Endothelial cell of umbilical vein (primary cell): ENCODE measurements around the gene ZDHHC5.

Experiments
- CTCF ChIP-seq, 2 donors: IDR thresholded peaks; 1 replicate in 1 of 2; 2 replicates in 1 of 2; pipeline ENCODE4 v1.5.1; 2011; ENCODE audit warnings: low read length in 2 of 2, mild to moderate bottlenecking in 2 of 2, moderate library complexity in 2 of 2, control low read depth in 1 of 2, inconsistent platforms in 1 of 2, low read depth in 1 of 2; ENCODE audit not compliant: insufficient read depth in 1 of 2; ENCODE audit errors: extremely low read depth in 1 of 2
- EZH2 ChIP-seq: IDR thresholded peaks from 2 replicates; pipeline ENCODE4 v1.6.1; 2012; ENCODE audit warnings: borderline replicate concordance, low read depth, mild to moderate bottlenecking, moderate library complexity, low read length, inconsistent platforms; ENCODE audit not compliant: severe bottlenecking
- FOS ChIP-seq: IDR thresholded peaks from 2 replicates; pipeline ENCODE4 v1.6.1; 2011; ENCODE audit warnings: mild to moderate bottlenecking, low read length, moderate library complexity, borderline replicate concordance; ENCODE audit not compliant: insufficient read depth
- JUN ChIP-seq: IDR thresholded peaks from 2 replicates; pipeline ENCODE4 v1.6.1; 2011; ENCODE audit warnings: borderline replicate concordance, low read depth; ENCODE audit not compliant: insufficient read length, insufficient read depth
- MAX ChIP-seq: IDR thresholded peaks from 2 replicates; pipeline ENCODE4 v1.6.1; 2011; ENCODE audit not compliant: insufficient read depth, insufficient read length
- MYC ChIP-seq: IDR thresholded peaks from one replicate; pipeline ENCODE4 v1.6.1; 2011; ENCODE audit warnings: mild to moderate bottlenecking, low read depth, low read length
- POLR2A ChIP-seq: IDR thresholded peaks from 2 replicates; pipeline ENCODE4 v1.6.1; 2012; ENCODE audit warnings: low read depth, mild to moderate bottlenecking, control low read depth, low read length
- POLR2AphosphoS5 ChIP-seq: IDR thresholded peaks from 2 replicates; pipeline ENCODE4 v1.6.1; 2012; ENCODE audit warnings: low read depth, mild to moderate bottlenecking, control low read depth, low read length, moderate library complexity; ENCODE audit not compliant: insufficient read depth

GRCh38 chr11:57639321-57640067, 28.4 kb upstream of the ZDHHC5 start:
- TF ChIP-seq CTCF (IDR thresholded peaks at IDR 0.05; ENCODE audit: extremely low read depth in 1 of 2, insufficient read depth in 1 of 2, low read depth in 1 of 2, low read length in 2 of 2) (peak in 1 of 2 donors; percentile 16), EZH2 (no peak), POLR2A (no peak), POLR2AphosphoS5 (no peak), MAX (no peak), MYC (no peak), FOS (no peak), JUN (no peak)
